HepG2 (cell line): Measurements from ENCODE around the gene LRRC4C. TPM values are rescaled to one million over a fixed set of nuclear protein-coding genes. Genes with fewer than 3 reads are reported as not detected.

Source experiments
- ATAC-seq: fragments of 200-7000 bp; cut with Tn5 transposase; 3 replicates; pipeline ENCODE4 v1.9.1; 2020; ENCODE audit warnings: mild to moderate bottlenecking, moderate library complexity
- BruUV-seq: library from RNA; stranded (reverse); fragments of 400-500 nt; replicated peaks from 2 replicates; lab custom pipeline; 2021; lab: Mats Ljungman, UMichigan
- CTCF ChIA-PET: fragments of 300-600 bp; formaldehyde crosslinking; extraction: SDS; loops from one replicate; lab custom pipeline; 2021; ENCODE audit warnings: low total read pairs, inconsistent platforms, low intra/inter-chr PET ratio; lab: Yijun Ruan, JAX
- POLR2A ChIA-PET: fragments of 350-600 bp; sonication (Branson Sonifier 250); formaldehyde crosslinking; loops from one replicate; lab custom pipeline; 2020; ENCODE audit warnings: antibody characterized with exemption, inconsistent platforms; lab: Yijun Ruan, JAX
- DNase-seq: peaks from one replicate; pipeline ENCODE4 v3.0.0-alpha.2; 2015; ENCODE audit warnings: low spot score
- FAIRE-seq: peaks from 3 replicates; lab custom pipeline; 2011; peaks lifted over from hg19 to GRCh38; lab: Jason Lieb, UNC
- H2AFZ ChIP-seq: one replicate; pipeline ENCODE4 v1.6.1; 2011; ENCODE audit warnings: low read length, inconsistent platforms
- H3K27ac ChIP-seq: fragments of 300-600 bp; 3 replicates; pipeline ENCODE4 v1.8.0; 2011; ENCODE audit warnings: mixed run types, mild to moderate bottlenecking, mixed read lengths, low read length, inconsistent platforms; ENCODE audit not compliant: insufficient read depth; ENCODE audit errors: extremely low read length
- H3K27me3 ChIP-seq, 2 experiments: fragments of 200-600 bp in 1 of 2; 2 replicates in 1 of 2; 3 replicates in 1 of 2; pipeline versions ENCODE4 v1.6.0 to v1.8.0; 2011; ENCODE audit warnings: low read length in 2 of 2, mild to moderate bottlenecking in 2 of 2, moderate library complexity in 2 of 2, inconsistent platforms in 1 of 2; ENCODE audit not compliant: insufficient read depth in 2 of 2, control insufficient read depth in 1 of 2
- H3K36me3 ChIP-seq, 2 experiments: fragments of 200-600 bp in 1 of 2; replicated peaks in 1 of 2; 2 replicates in 1 of 2; 3 replicates in 1 of 2; pipeline versions ENCODE4 v1.5.1 to v1.8.0; 2011; ENCODE audit warnings: low read length in 2 of 2, inconsistent platforms in 1 of 2; ENCODE audit not compliant: insufficient read depth in 2 of 2, control insufficient read depth in 1 of 2
- H3K4me1 ChIP-seq: 2 replicates; pipeline ENCODE4 v1.5.1; 2012; ENCODE audit warnings: low read length, inconsistent platforms; ENCODE audit not compliant: insufficient read depth
- H3K4me2 ChIP-seq: 2 replicates; pipeline ENCODE4 v1.6.0; 2011; ENCODE audit warnings: low read depth, low read length, inconsistent platforms
- H3K4me3 ChIP-seq, 3 experiments: fragments of 200-600 bp in 1 of 3; sonication (generic), shearing (Covaris generic) in 1 of 3; replicated peaks in 1 of 3; 2 replicates each; pipeline ENCODE4 v1.5.1; 2011 to 2016; ENCODE audit warnings: low read length in 3 of 3, inconsistent platforms in 2 of 3, low read depth in 2 of 3, mild to moderate bottlenecking in 2 of 3, control low read depth in 1 of 3, mixed read lengths in 1 of 3; ENCODE audit not compliant: insufficient read depth in 1 of 3
- H3K79me2 ChIP-seq: one replicate; pipeline ENCODE4 v1.6.1; 2011; ENCODE audit warnings: low read length, inconsistent platforms; ENCODE audit not compliant: insufficient read depth
- H3K9ac ChIP-seq: 2 replicates; pipeline ENCODE4 v1.6.0; 2011; ENCODE audit warnings: mild to moderate bottlenecking, low read depth, low read length, inconsistent platforms; ENCODE audit not compliant: insufficient read depth
- H3K9me3 ChIP-seq: 2 replicates; pipeline ENCODE4 v1.5.1; 2012; ENCODE audit warnings: mild to moderate bottlenecking, low read length
- H4K20me1 ChIP-seq: 2 replicates; pipeline ENCODE4 v1.6.0; 2011; ENCODE audit warnings: inconsistent platforms, mild to moderate bottlenecking, low read length, moderate library complexity; ENCODE audit not compliant: insufficient read depth
- CCDC6 ChIP-seq: sonication (generic); formaldehyde crosslinking; IDR thresholded peaks from 2 replicates; pipeline ENCODE4 v1.8.1; 2022; ENCODE audit warnings: mild to moderate bottlenecking, missing genetic modification reagents, moderate library complexity
- DNMT1 ChIP-seq: sonication (generic); formaldehyde crosslinking; IDR thresholded peaks from 2 replicates; pipeline ENCODE4 v1.5.1; 2020; ENCODE audit warnings: mild to moderate bottlenecking, missing genetic modification reagents
- GTF3A ChIP-seq: sonication (generic); formaldehyde crosslinking; conservative IDR thresholded peaks from 2 replicates; pipeline ENCODE4 v1.4.0; 2020; ENCODE audit warnings: mild to moderate bottlenecking, missing genetic modification reagents
- HIVEP1 ChIP-seq: sonication (generic); formaldehyde crosslinking; IDR thresholded peaks from 2 replicates; pipeline ENCODE4 v1.4.0; 2020; ENCODE audit warnings: mild to moderate bottlenecking, missing genetic modification reagents
- HOXA9 ChIP-seq: sonication (generic); formaldehyde crosslinking; IDR thresholded peaks from 2 replicates; pipeline ENCODE4 v1.8.1; 2022; ENCODE audit warnings: missing genetic modification reagents, mild to moderate bottlenecking, moderate library complexity, borderline replicate concordance
- KLF15 ChIP-seq: sonication (generic); formaldehyde crosslinking; IDR thresholded peaks from 2 replicates; pipeline ENCODE4 v1.8.1; 2023; ENCODE audit warnings: borderline replicate concordance, mild to moderate bottlenecking, inconsistent platforms, missing genetic modification reagents, mixed read lengths
- MAZ ChIP-seq, 2 experiments: sonication (generic) in 1 of 2; formaldehyde crosslinking in 1 of 2; IDR thresholded peaks; 2 replicates each; pipeline versions ENCODE4 v1.5.0 to v1.6.1; 2012 to 2020; ENCODE audit warnings: low read depth in 2 of 2, mild to moderate bottlenecking in 2 of 2, borderline replicate concordance in 1 of 2, improper control_type of control experiment in 1 of 2, low read length in 1 of 2, missing genetic modification reagents in 1 of 2, moderate library complexity in 1 of 2
- NCOA1 ChIP-seq: sonication (generic); formaldehyde crosslinking; IDR thresholded peaks from 2 replicates; pipeline ENCODE4 v1.9.0; 2021; ENCODE audit warnings: missing genetic modification reagents
- NR1H2 ChIP-seq: sonication (generic); formaldehyde crosslinking; IDR thresholded peaks from 2 replicates; pipeline ENCODE4 v1.8.1; 2022; ENCODE audit warnings: low read depth, missing genetic modification reagents, borderline replicate concordance
- NRL ChIP-seq: sonication (generic); formaldehyde crosslinking; IDR thresholded peaks from 2 replicates; pipeline ENCODE4 v1.5.0; 2020; ENCODE audit warnings: missing genetic modification reagents, mild to moderate bottlenecking, moderate library complexity, borderline replicate concordance
- POLR2G ChIP-seq: fragments of 200-400 bp; formaldehyde crosslinking; IDR thresholded peaks from 2 replicates; pipeline ENCODE4 v1.6.1; 2018; ENCODE audit warnings: mild to moderate bottlenecking, low read depth, low read length, moderate library complexity
- SRSF1 ChIP-seq: fragments of 200-400 bp; formaldehyde crosslinking; optimal IDR thresholded peaks from 2 replicates; pipeline ENCODE3; 2017; ENCODE audit warnings: mild to moderate bottlenecking, low read depth, low read length, moderate library complexity
- TARDBP ChIP-seq: sonication (generic); formaldehyde crosslinking; IDR thresholded peaks from 2 replicates; pipeline ENCODE4 v1.8.0; 2022; ENCODE audit warnings: mild to moderate bottlenecking, missing genetic modification reagents
- ZNF251 ChIP-seq: sonication (generic); formaldehyde crosslinking; IDR thresholded peaks from 2 replicates; pipeline ENCODE4 v1.9.0; 2021; ENCODE audit warnings: mild to moderate bottlenecking, missing genetic modification reagents
- ZNF337 ChIP-seq: sonication (generic); formaldehyde crosslinking; IDR thresholded peaks from 2 replicates; pipeline ENCODE4 v1.5.1; 2020; ENCODE audit warnings: missing genetic modification reagents, low read depth, mild to moderate bottlenecking, borderline replicate concordance
- ZNF614 ChIP-seq: IDR thresholded peaks from 2 replicates; pipeline ENCODE4 v1.6.1; 2018; ENCODE audit warnings: missing biosample characterization, missing genetic modification reagents, inconsistent platforms, borderline replicate concordance
- ZNF616 ChIP-seq: sonication (generic); formaldehyde crosslinking; IDR thresholded peaks from 2 replicates; pipeline ENCODE4 v1.5.0; 2020; ENCODE audit warnings: low read depth, mild to moderate bottlenecking, missing genetic modification reagents
- WGBS: methylation state at CpG from one replicate; pipeline ENCODE4 v1.1.6; 2017; ENCODE audit warnings: low lambda C conversion rate; 5-methylcytosine and 5-hydroxymethylcytosine counted together
- in situ Hi-C: cut with HindIII; loops from 2 replicates; pipeline ENCODE4 v1.10.0; 2017; ENCODE audit warnings: low pct_unique_long_range_greater_than_20kb; ENCODE audit not compliant: extremely low pct_ligation_motif_present
- intact Hi-C: fragments of 100-400 bp; cut with micrococcal nuclease; formaldehyde crosslinking; loops from one replicate; pipeline ENCODE4 v1.10.0; 2022; ENCODE audit not compliant: unreplicated experiment
- polyA plus RNA-seq, 8 experiments: library from polyadenylated mRNA; depleted of rRNA in 3 of 8; stranded (reverse) in 7 of 8; unstranded in 1 of 8; fragments of >200 nt; fragmentation: Illumina TruSeq in 4 of 8; extraction: Trizol in 4 of 8; gene quantifications; 2 replicates each; pipeline versions ENCODE4 v1.2.1 to v1.2.3, GENCODE V29; 2011 to 2016; ENCODE audit warnings: low read depth in 4 of 8, missing spikeins in 1 of 8, mixed read lengths in 1 of 8; ENCODE audit not compliant: insufficient read depth in 1 of 8
- total RNA-seq, 5 experiments: library from RNA; depleted of rRNA; stranded (reverse); fragments of >200 nt; fragmentation: Illumina TruSeq; extraction: Trizol; gene quantifications; 2 replicates each; pipeline ENCODE4 v1.2.3, GENCODE V29; 2016; ENCODE audit warnings: low read depth in 1 of 5
- TF ChIP-seq, protein P1 (sequence below): sonication (generic); formaldehyde crosslinking; IDR thresholded peaks from 2 replicates; pipeline ENCODE4 v1.4.0; 2020; ENCODE audit warnings: missing genetic modification reagents
- TF ChIP-seq, protein P2 (sequence below): sonication (generic); formaldehyde crosslinking; IDR thresholded peaks from 2 replicates; pipeline ENCODE4 v1.4.0; 2020; ENCODE audit warnings: missing genetic modification reagents

Gene LRRC4C
- total and polyA plus RNA-seq, 2 of the 13 experiments (the other 11 are each of a cell fraction or from before 2014, with no cell fraction given), result not detected

DNA sequence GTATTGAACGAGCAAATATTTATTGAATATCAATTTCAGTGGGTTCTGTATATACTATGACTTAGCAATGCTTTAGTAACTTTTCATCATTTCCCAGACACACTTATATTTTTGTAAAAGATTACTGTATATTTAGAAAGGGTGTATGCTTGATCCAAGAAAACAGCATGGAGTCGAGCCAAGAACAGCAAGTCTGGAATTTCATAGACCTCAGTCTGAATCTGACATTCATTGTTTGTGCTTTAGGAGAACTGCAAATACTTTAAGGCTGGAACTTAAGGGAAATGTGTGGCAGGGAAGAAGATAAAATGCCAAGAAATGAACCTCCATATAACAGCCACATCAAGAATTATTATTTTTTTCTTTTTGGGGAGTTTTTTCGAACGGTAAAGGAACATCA is 1156.8 kb downstream of the LRRC4C start:
- no TSS peak for BruUV-seq
- Histone ChIP-seq H3K4me1 (no peaks in the 10 kb centered on the region), H3K9me3 (no peaks in the 10 kb centered on the region), H3K9ac (no peak overlapping the region), H2AFZ (no peak overlapping the region), H4K20me1 (no peaks in the 10 kb centered on the region), H3K4me3 (no peak overlapping the region), H3K27me3 (no peaks in the 10 kb centered on the region; a peak in 2 of 5 replicates), H3K4me2 (no peak overlapping the region), H3K27ac (no peak overlapping the region), H3K79me2 (no peaks in the 10 kb centered on the region), H3K36me3 (no peaks in the 10 kb centered on the region)
- in situ Hi-C loops, result loop anchor here (10.0 to 25.0 kb wide), 2 partner anchors 422 to 885 kb away; no protein-coding TSS in a partner anchor
- POLR2A ChIA-PET, result no interaction called here
- WGBS, result 5% methylated on average over 4 of the region's 4 CpGs
- FAIRE-seq (no peak), DNase-seq (no peak), ATAC-seq (no peak)
- intact Hi-C loops, result no loop called here
- CTCF ChIA-PET, result no interaction called here
- TF ChIP-seq HOXA9 (CRISPR knock-in tag) (no peak), SRSF1 (no peak), ZNF614 (no peak), NR1H2 (CRISPR knock-in tag) (no peak), NRL (CRISPR knock-in tag) (no peak), TARDBP (CRISPR knock-in tag) (no peak), GTF3A (CRISPR knock-in tag) (no peak), DNMT1 (no peak), ZNF616 (no peak), ZNF251 (CRISPR knock-in tag) (no peak), HIVEP1 (no peak), MAZ (IDR thresholded peaks at IDR 0.05; ENCODE audit: borderline replicate concordance, low read depth, low read length) (no peak), MAZ (CRISPR knock-in tag; IDR thresholded peaks at IDR 0.05; ENCODE audit: low read depth) (no peak), POLR2G (no peak), NCOA1 (CRISPR knock-in tag) (no peak), ZNF337 (CRISPR knock-in tag) (no peak), CCDC6 (CRISPR knock-in tag) (no peak), KLF15 (CRISPR knock-in tag) (no peak)
- TF ChIP-seq, protein P1, sequence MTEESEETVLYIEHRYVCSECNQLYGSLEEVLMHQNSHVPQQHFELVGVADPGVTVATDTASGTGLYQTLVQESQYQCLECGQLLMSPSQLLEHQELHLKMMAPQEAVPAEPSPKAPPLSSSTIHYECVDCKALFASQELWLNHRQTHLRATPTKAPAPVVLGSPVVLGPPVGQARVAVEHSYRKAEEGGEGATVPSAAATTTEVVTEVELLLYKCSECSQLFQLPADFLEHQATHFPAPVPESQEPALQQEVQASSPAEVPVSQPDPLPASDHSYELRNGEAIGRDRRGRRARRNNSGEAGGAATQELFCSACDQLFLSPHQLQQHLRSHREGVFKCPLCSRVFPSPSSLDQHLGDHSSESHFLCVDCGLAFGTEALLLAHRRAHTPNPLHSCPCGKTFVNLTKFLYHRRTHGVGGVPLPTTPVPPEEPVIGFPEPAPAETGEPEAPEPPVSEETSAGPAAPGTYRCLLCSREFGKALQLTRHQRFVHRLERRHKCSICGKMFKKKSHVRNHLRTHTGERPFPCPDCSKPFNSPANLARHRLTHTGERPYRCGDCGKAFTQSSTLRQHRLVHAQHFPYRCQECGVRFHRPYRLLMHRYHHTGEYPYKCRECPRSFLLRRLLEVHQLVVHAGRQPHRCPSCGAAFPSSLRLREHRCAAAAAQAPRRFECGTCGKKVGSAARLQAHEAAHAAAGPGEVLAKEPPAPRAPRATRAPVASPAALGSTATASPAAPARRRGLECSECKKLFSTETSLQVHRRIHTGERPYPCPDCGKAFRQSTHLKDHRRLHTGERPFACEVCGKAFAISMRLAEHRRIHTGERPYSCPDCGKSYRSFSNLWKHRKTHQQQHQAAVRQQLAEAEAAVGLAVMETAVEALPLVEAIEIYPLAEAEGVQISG (CRISPR knock-in tag), result no peak
- TF ChIP-seq, protein P2, sequence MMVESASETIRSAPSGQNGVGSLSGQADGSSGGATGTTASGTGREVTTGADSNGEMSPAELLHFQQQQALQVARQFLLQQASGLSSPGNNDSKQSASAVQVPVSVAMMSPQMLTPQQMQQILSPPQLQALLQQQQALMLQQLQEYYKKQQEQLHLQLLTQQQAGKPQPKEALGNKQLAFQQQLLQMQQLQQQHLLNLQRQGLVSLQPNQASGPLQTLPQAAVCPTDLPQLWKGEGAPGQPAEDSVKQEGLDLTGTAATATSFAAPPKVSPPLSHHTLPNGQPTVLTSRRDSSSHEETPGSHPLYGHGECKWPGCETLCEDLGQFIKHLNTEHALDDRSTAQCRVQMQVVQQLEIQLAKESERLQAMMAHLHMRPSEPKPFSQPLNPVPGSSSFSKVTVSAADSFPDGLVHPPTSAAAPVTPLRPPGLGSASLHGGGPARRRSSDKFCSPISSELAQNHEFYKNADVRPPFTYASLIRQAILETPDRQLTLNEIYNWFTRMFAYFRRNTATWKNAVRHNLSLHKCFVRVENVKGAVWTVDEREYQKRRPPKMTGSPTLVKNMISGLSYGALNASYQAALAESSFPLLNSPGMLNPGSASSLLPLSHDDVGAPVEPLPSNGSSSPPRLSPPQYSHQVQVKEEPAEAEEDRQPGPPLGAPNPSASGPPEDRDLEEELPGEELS (CRISPR knock-in tag), result no peak
